ENCODE results near the gene RPS6KA2.

RPS6KA2 gene

DNA sequence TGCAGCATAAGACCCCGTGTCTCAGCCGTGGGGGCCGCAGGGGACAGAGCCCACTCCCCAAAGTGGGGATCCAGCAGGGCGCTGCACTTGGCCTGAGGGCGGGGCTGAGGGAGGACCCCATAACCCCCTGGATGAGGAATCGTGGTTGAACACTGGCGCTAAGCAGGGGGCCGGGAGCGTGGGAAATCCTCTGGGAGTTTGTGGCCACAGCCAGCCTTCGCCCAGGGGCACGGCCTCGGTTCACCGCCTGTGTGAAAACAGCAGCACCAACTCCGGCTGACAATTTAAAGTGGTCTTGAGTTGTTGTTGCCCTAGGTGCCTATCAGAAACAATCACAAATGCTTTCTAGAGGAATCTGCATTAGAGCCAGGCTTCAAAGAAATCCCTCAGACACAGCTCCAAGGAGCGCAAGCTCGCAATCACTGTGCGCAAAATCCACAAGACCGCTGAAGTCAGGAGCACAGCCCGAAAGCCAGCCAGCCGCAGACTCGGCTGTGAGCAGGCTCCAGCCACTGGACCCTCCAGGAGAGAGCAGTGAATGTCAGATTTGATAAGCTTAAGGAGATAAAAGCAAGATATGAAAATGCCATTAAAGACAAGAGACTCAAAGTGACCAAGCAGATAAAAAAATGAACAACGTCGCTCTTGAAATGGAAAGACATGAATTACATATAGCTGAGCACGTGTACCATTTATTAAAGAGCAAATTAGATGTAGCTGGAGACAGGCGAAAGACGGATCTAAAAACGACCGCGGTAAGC is 10.9 kb upstream of the RPS6KA2 start:
- WGBS (ENCODE audit: extremely low coverage, insufficient coverage, insufficient read length): no CpG with 5 or more reads among the region's 29 CpGs
- Histone ChIP-seq H3K27me3 (ENCODE audit: insufficient read depth, low read length) (no peaks in the 10 kb centered on the region), H3K27ac (ENCODE audit: low read depth, low read length) (no peak overlapping the region), H2AFZ (ENCODE audit: insufficient read depth, low read length, poor library complexity) (no peak overlapping the region), H4K8ac (ENCODE audit: low read depth, low read length) (no peak overlapping the region), H3K4me1 (ENCODE audit: control insufficient read depth in 1 of 2, insufficient read depth in 2 of 2, low read length in 2 of 2) (no peaks in the 10 kb centered on the region), H2BK5ac (ENCODE audit: low read depth, low read length, poor library complexity) (no peak overlapping the region), H2AK5ac (ENCODE audit: low read length) (no peak overlapping the region), H2BK12ac (ENCODE audit: low read length) (no peak overlapping the region), H3K79me1 (ENCODE audit: low read length) (no peaks in the 10 kb centered on the region), H3K4me3 (ENCODE audit: low read depth, low read length) (no peak overlapping the region), H3K18ac (ENCODE audit: low read length) (no peak overlapping the region), H2BK120ac (ENCODE audit: insufficient read depth, low read length, poor library complexity) (no peak overlapping the region), H3K79me2 (ENCODE audit: control insufficient read depth, insufficient read depth, low read length, poor library complexity) (no peaks in the 10 kb centered on the region), H3K9ac (ENCODE audit: low read length) (no peak overlapping the region), H3K23ac (ENCODE audit: low read length) (no peak overlapping the region), H3K36me3 (ENCODE audit: control insufficient read depth in 1 of 2, insufficient read depth in 2 of 2, low read length in 2 of 2) (no peaks in the 10 kb centered on the region), H3K14ac (ENCODE audit: low read length) (no peak overlapping the region), H3K9me3 (ENCODE audit: insufficient read depth, low read depth, low read length) (peaks cover 3% of the 10 kb centered on the region), H3K4ac (ENCODE audit: low read depth, low read length) (no peak overlapping the region), H3K4me2 (ENCODE audit: low read length) (no peak overlapping the region), H4K12ac (ENCODE audit: low read depth, low read length) (no peak overlapping the region), H4K91ac (ENCODE audit: low read depth, low read length) (no peak overlapping the region)
- DNase-seq: no peak

DNA sequence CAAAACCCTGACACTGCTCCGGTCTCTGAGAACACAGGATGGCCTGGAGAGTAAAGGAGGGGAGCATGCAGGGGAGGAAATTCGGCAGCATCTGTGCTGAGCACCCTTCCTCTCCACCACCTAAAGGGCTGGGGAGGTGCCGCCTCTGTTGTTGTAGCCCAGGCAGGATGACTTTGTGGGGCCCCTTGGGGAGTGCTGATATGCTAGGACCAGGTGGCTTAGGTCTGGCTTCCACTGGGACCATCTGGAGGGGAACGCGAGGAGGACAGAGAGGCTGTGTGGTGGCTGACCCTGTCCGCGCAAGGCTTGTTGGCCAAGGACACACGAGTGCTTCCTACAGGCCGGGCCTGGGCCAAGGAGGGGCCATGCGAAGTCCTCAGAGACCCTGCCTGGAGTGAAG is 9.9 kb upstream of the RPS6KA2 start:
- DNase-seq: no peak
- peaks cover 3% of the 10 kb centered on the region for H3K9me3 ChIP-seq (ENCODE audit: insufficient read depth, low read depth, low read length)
- H3K27me3 ChIP-seq (ENCODE audit: insufficient read depth, low read length): no peaks in the 10 kb centered on the region
- H4K8ac ChIP-seq (ENCODE audit: low read depth, low read length): no peak overlapping the region
- no peak overlapping the region for H2BK5ac ChIP-seq (ENCODE audit: low read depth, low read length, poor library complexity)
- no peak overlapping the region for H3K18ac ChIP-seq (ENCODE audit: low read length)
- H4K12ac ChIP-seq (ENCODE audit: low read depth, low read length): no peak overlapping the region
- H3K14ac ChIP-seq (ENCODE audit: low read length): no peak overlapping the region
- WGBS (ENCODE audit: extremely low coverage, insufficient coverage, insufficient read length): no CpG with 5 or more reads among the region's 10 CpGs
- no peak overlapping the region for H3K4me2 ChIP-seq (ENCODE audit: low read length)
- no peaks in the 10 kb centered on the region for H3K79me2 ChIP-seq (ENCODE audit: control insufficient read depth, insufficient read depth, low read length, poor library complexity)
- no peak overlapping the region for H3K4ac ChIP-seq (ENCODE audit: low read depth, low read length)
- H3K4me3 ChIP-seq (ENCODE audit: low read depth, low read length): no peak overlapping the region
- no peak overlapping the region for H3K27ac ChIP-seq (ENCODE audit: low read depth, low read length)
- H3K36me3 ChIP-seq (ENCODE audit: control insufficient read depth in 1 of 2, insufficient read depth in 2 of 2, low read length in 2 of 2): no peaks in the 10 kb centered on the region
- no peak overlapping the region for H3K9ac ChIP-seq (ENCODE audit: low read length)
- no peaks in the 10 kb centered on the region for H3K79me1 ChIP-seq (ENCODE audit: low read length)
- no peak overlapping the region for H4K91ac ChIP-seq (ENCODE audit: low read depth, low read length)
- no peak overlapping the region for H2BK12ac ChIP-seq (ENCODE audit: low read length)
- no peak overlapping the region for H3K23ac ChIP-seq (ENCODE audit: low read length)
- H2AFZ ChIP-seq (ENCODE audit: insufficient read depth, low read length, poor library complexity): no peak overlapping the region
- H2BK120ac ChIP-seq (ENCODE audit: insufficient read depth, low read length, poor library complexity): no peak overlapping the region
- H3K4me1 ChIP-seq (ENCODE audit: control insufficient read depth in 1 of 2, insufficient read depth in 2 of 2, low read length in 2 of 2): no peaks in the 10 kb centered on the region
- no peak overlapping the region for H2AK5ac ChIP-seq (ENCODE audit: low read length)

DNA sequence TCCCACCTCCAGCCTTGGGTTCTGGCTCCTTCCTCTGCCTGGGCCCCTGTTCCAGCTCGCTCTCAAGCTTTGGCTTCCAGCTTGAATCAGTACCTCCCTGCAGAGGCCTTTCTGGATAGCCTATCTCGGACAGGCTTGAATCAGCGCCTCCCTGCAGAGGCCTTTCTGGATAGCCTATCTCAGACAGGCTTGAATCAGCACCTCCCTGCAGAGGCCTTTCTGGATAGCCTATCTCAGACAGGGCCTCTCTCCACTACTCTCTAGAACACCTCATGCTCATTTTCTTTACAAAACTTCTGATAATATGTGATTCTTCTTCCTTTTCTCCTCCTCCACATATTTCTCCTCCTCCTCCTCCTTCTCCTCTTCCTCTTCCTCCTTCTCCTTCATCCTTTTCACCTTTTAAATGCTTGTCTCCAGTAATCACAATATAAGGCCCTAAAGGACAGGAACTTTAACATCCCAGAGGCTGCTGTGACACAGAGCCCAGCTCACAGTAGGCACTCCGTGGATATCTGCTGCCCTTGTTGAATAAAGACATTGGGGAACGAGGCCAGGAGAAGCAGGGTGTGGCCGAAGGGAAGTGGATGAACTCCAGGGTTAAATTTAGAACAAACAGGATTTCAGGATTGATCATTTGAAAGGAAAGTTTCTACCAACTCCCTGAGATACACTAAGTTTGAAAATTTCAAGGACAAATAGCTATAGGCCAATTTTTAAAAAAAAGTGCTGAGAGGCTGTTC is 9.3 kb upstream of the RPS6KA2 start:
- H2AFZ ChIP-seq (ENCODE audit: insufficient read depth, low read length, poor library complexity): no peak overlapping the region
- H3K4me1 ChIP-seq (ENCODE audit: control insufficient read depth in 1 of 2, insufficient read depth in 2 of 2, low read length in 2 of 2): no peaks in the 10 kb centered on the region
- H2AK5ac ChIP-seq (ENCODE audit: low read length): no peak overlapping the region
- WGBS (ENCODE audit: extremely low coverage, insufficient coverage, insufficient read length): no CpG with 5 or more reads among the region's 6 CpGs
- H3K18ac ChIP-seq (ENCODE audit: low read length): no peak overlapping the region
- no peaks in the 10 kb centered on the region for H3K27me3 ChIP-seq (ENCODE audit: insufficient read depth, low read length)
- no peak overlapping the region for H3K4ac ChIP-seq (ENCODE audit: low read depth, low read length)
- H4K8ac ChIP-seq (ENCODE audit: low read depth, low read length): no peak overlapping the region
- H2BK12ac ChIP-seq (ENCODE audit: low read length): no peak overlapping the region
- no peak overlapping the region for H2BK5ac ChIP-seq (ENCODE audit: low read depth, low read length, poor library complexity)
- no peak overlapping the region for H2BK120ac ChIP-seq (ENCODE audit: insufficient read depth, low read length, poor library complexity)
- H3K36me3 ChIP-seq (ENCODE audit: control insufficient read depth in 1 of 2, insufficient read depth in 2 of 2, low read length in 2 of 2): no peaks in the 10 kb centered on the region
- no peak overlapping the region for H4K12ac ChIP-seq (ENCODE audit: low read depth, low read length)
- no peak overlapping the region for H3K4me2 ChIP-seq (ENCODE audit: low read length)
- H3K23ac ChIP-seq (ENCODE audit: low read length): no peak overlapping the region
- no peak overlapping the region for H3K27ac ChIP-seq (ENCODE audit: low read depth, low read length)
- H3K9me3 ChIP-seq (ENCODE audit: insufficient read depth, low read depth, low read length): peaks cover 3% of the 10 kb centered on the region
- no peak overlapping the region for H3K9ac ChIP-seq (ENCODE audit: low read length)
- no peak overlapping the region for H3K4me3 ChIP-seq (ENCODE audit: low read depth, low read length)
- no peaks in the 10 kb centered on the region for H3K79me2 ChIP-seq (ENCODE audit: control insufficient read depth, insufficient read depth, low read length, poor library complexity)
- H3K14ac ChIP-seq (ENCODE audit: low read length): no peak overlapping the region
- H4K91ac ChIP-seq (ENCODE audit: low read depth, low read length): no peak overlapping the region
- H3K79me1 ChIP-seq (ENCODE audit: low read length): no peaks in the 10 kb centered on the region
- no peak for DNase-seq

DNA sequence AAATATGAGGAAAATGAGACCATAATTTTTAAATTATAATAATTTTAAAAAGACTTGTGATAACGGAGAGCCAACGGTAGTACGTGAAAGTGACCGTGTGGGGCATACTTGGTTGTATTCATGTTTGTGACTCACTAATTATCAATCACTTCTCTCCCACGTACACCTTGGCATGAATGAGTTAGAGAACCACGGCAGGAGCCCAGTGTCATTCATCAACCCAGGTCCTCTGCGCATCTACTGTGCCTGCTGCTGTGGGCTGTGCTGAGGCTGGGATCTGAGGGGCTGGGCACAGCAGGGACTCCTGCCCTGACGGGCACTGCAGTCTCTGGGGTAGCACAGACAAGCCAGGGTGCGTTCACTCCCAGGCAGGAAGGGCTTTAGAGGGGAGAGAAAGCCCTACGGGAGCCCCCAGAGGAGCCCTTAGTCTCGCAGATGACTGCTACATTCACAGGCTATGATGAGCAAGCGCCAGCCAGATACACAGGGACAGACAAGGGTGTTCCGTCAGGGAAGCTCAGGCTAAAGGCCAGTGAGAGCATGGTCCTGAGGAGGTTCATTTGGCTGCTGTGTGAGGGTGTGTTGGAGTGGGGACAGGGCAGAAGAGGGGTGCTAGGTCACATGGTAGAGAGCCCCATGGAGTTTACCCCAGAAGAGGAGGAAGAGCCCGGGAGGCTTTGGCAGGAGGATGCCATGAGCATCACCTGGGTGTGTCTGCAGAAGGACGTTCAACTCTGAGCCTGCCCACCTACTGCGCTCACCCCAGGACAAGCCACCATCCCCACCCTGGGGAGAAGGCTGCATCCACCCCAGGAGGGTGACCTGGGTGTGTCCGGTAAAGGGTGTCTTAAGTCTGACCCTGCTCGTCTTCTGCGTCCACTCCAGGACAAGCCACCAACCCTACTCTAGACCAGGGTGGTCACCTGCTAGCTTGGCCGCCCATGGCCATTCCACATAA is 8.2 kb upstream of the RPS6KA2 start:
- Histone ChIP-seq H2BK12ac (ENCODE audit: low read length) (no peak overlapping the region), H4K12ac (ENCODE audit: low read depth, low read length) (no peak overlapping the region), H2BK120ac (ENCODE audit: insufficient read depth, low read length, poor library complexity) (no peak overlapping the region), H4K8ac (ENCODE audit: low read depth, low read length) (no peak overlapping the region), H3K9me3 (ENCODE audit: insufficient read depth, low read depth, low read length) (peaks cover 3% of the 10 kb centered on the region), H3K36me3 (ENCODE audit: control insufficient read depth in 1 of 2, insufficient read depth in 2 of 2, low read length in 2 of 2) (no peaks in the 10 kb centered on the region), H3K4me2 (ENCODE audit: low read length) (no peak overlapping the region), H3K27me3 (ENCODE audit: insufficient read depth, low read length) (no peaks in the 10 kb centered on the region), H2AK5ac (ENCODE audit: low read length) (no peak overlapping the region), H3K4me1 (ENCODE audit: control insufficient read depth in 1 of 2, insufficient read depth in 2 of 2, low read length in 2 of 2) (no peaks in the 10 kb centered on the region), H3K79me1 (ENCODE audit: low read length) (no peaks in the 10 kb centered on the region), H3K4me3 (ENCODE audit: low read depth, low read length) (no peak overlapping the region), H3K9ac (ENCODE audit: low read length) (no peak overlapping the region), H3K14ac (ENCODE audit: low read length) (no peak overlapping the region), H3K23ac (ENCODE audit: low read length) (no peak overlapping the region), H3K79me2 (ENCODE audit: control insufficient read depth, insufficient read depth, low read length, poor library complexity) (no peaks in the 10 kb centered on the region), H3K18ac (ENCODE audit: low read length) (no peak overlapping the region), H3K27ac (ENCODE audit: low read depth, low read length) (no peak overlapping the region), H3K4ac (ENCODE audit: low read depth, low read length) (no peak overlapping the region), H2BK5ac (ENCODE audit: low read depth, low read length, poor library complexity) (no peak overlapping the region), H4K91ac (ENCODE audit: low read depth, low read length) (no peak overlapping the region), H2AFZ (ENCODE audit: insufficient read depth, low read length, poor library complexity) (no peak overlapping the region)
- no peak for DNase-seq
- WGBS (ENCODE audit: extremely low coverage, insufficient coverage, insufficient read length): no CpG with 5 or more reads among the region's 20 CpGs
